A549 (cell line): ENCODE data around the gene METTL17.

Source experiments
- CBX8 ChIP-seq: fragments of 200-600 bp; sonication (generic); IDR thresholded peaks from 2 replicates; pipeline ENCODE4 v1.6.1; 2016
- CEBPB ChIP-seq, 2 experiments: fragments of >200 bp in 1 of 2; sonication (Bioruptor Twin) in 1 of 2; formaldehyde crosslinking in 1 of 2; IDR thresholded peaks; 2 replicates each; pipeline ENCODE4 v1.6.1; 2012 to 2016
- ELK1 ChIP-seq: fragments of 150-350 bp; IDR thresholded peaks from 2 replicates; pipeline ENCODE4 v1.6.1; 2014; ENCODE audit warnings: low read depth, mild to moderate bottlenecking, low read length
- FOSL2 ChIP-seq, 2 experiments: fragments of 450-650 bp in 1 of 2; fragments of >200 bp in 1 of 2; sonication (Bioruptor Twin) in 1 of 2; formaldehyde crosslinking; IDR thresholded peaks; 2 replicates each; pipeline versions ENCODE4 v1.5.0 to v1.6.1; 2016 to 2020; ENCODE audit warnings: mild to moderate bottlenecking in 1 of 2, moderate library complexity in 1 of 2
- HOXA7 ChIP-seq: fragments of 250-450 bp; sonication (Bioruptor Pico); IDR thresholded peaks from 2 replicates; pipeline ENCODE4 v1.5.0; 2020; ENCODE audit warnings: mild to moderate bottlenecking, moderate library complexity
- RCOR1 ChIP-seq: fragments of 150-350 bp; IDR thresholded peaks from 2 replicates; pipeline ENCODE4 v1.6.1; 2014; ENCODE audit warnings: antibody characterized with exemption, low read length, low read depth
- SREBF2 ChIP-seq: fragments of 450-650 bp; IDR thresholded peaks from 2 replicates; pipeline ENCODE4 v1.6.1; 2014; ENCODE audit warnings: mild to moderate bottlenecking, moderate library complexity
- TF ChIP-seq, protein P1 (sequence below): fragments of >200 bp; sonication (Bioruptor Twin); formaldehyde crosslinking; IDR thresholded peaks from 3 replicates; pipeline ENCODE4 v1.5.1; 2016

DNA sequence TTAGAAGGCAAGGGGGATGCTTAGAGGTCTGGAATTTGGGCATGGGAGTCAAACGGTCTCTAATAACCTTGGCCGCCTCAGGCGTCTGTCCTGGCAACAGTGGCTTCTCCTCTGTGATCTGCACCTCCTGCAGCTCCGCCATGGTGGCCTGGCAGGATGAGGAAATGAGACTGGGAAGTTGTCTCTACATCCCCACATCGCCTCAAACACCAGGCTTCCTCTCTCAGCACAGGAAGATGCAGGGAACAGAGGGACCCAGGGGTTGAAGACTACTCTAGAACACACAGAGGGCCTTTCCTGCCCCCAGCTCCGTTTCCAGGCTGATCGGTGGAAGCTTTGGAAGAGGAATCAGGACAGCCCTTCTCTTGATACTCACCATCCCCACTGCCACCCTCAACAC is 33.4 kb downstream of the METTL17 start:
- TF ChIP-seq, protein P1, sequence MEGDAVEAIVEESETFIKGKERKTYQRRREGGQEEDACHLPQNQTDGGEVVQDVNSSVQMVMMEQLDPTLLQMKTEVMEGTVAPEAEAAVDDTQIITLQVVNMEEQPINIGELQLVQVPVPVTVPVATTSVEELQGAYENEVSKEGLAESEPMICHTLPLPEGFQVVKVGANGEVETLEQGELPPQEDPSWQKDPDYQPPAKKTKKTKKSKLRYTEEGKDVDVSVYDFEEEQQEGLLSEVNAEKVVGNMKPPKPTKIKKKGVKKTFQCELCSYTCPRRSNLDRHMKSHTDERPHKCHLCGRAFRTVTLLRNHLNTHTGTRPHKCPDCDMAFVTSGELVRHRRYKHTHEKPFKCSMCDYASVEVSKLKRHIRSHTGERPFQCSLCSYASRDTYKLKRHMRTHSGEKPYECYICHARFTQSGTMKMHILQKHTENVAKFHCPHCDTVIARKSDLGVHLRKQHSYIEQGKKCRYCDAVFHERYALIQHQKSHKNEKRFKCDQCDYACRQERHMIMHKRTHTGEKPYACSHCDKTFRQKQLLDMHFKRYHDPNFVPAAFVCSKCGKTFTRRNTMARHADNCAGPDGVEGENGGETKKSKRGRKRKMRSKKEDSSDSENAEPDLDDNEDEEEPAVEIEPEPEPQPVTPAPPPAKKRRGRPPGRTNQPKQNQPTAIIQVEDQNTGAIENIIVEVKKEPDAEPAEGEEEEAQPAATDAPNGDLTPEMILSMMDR, result no peak
- no peak for TF ChIP-seq RCOR1
- TF ChIP-seq ELK1, result no peak
- TF ChIP-seq HOXA7 (CRISPR knock-in tag), result no peak
- no peak for TF ChIP-seq CEBPB (IDR thresholded peaks at IDR 0.05)
- no peak for TF ChIP-seq CBX8
- no peak for TF ChIP-seq FOSL2 (IDR thresholded peaks at IDR 0.05)
- no peak for TF ChIP-seq FOSL2 (CRISPR knock-in tag; IDR thresholded peaks at IDR 0.05)
- no peak for TF ChIP-seq SREBF2
